NB4 (cell line): ENCODE data around the gene HNRNPAB.

Experiments
- DNase-seq: peaks from one replicate; pipeline ENCODE4 v3.0.0; 2010; ENCODE audit warnings: low read depth
- H3K4me3 ChIP-seq: one replicate; pipeline ENCODE4 v1.5.1; 2011; ENCODE audit warnings: mild to moderate bottlenecking, low read depth, low read length, moderate library complexity
- MYC ChIP-seq: IDR thresholded peaks from 2 replicates; pipeline ENCODE4 v1.6.1; 2011; ENCODE audit warnings: low read depth, low read length
- POLR2A ChIP-seq: IDR thresholded peaks from 2 replicates; pipeline ENCODE4 v1.6.1; 2011; ENCODE audit warnings: mild to moderate bottlenecking; ENCODE audit not compliant: insufficient read length; ENCODE audit errors: extremely low read depth
- TF ChIP-seq, protein P1 (sequence below): IDR thresholded peaks from one replicate; pipeline ENCODE4 v1.5.1; 2012; ENCODE audit warnings: low read depth, low read length
- TF ChIP-seq, protein P2 (sequence below): IDR thresholded peaks from 2 replicates; pipeline ENCODE4 v1.6.1; 2011; ENCODE audit warnings: low read depth, low read length

Gene HNRNPAB

DNA sequence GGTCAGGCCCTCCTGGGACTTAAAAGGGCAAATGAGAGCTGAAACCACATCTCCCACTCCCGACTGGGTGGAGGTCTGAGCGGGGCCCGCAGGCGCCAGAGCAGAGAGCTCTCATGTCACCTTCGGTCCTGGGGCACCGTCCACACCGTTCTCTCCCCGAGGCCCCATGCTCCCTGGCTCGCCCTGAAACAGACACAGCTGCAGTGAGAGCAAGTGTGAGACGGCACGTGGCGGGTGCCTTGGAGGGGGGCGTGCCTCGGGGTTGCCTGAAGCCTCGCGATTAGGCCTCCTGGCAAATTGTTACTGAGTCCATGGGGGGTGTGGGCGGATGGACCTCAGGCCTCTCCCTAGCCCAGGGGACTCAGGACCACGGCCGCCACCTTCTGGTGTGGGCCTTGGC is 52.4 kb downstream of the HNRNPAB start:
- H3K4me3 ChIP-seq: no peak overlapping the region
- TF ChIP-seq MYC (no peak), POLR2A (no peak)
- TF ChIP-seq, protein P1, sequence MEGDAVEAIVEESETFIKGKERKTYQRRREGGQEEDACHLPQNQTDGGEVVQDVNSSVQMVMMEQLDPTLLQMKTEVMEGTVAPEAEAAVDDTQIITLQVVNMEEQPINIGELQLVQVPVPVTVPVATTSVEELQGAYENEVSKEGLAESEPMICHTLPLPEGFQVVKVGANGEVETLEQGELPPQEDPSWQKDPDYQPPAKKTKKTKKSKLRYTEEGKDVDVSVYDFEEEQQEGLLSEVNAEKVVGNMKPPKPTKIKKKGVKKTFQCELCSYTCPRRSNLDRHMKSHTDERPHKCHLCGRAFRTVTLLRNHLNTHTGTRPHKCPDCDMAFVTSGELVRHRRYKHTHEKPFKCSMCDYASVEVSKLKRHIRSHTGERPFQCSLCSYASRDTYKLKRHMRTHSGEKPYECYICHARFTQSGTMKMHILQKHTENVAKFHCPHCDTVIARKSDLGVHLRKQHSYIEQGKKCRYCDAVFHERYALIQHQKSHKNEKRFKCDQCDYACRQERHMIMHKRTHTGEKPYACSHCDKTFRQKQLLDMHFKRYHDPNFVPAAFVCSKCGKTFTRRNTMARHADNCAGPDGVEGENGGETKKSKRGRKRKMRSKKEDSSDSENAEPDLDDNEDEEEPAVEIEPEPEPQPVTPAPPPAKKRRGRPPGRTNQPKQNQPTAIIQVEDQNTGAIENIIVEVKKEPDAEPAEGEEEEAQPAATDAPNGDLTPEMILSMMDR: no peak
- TF ChIP-seq, protein P2, sequence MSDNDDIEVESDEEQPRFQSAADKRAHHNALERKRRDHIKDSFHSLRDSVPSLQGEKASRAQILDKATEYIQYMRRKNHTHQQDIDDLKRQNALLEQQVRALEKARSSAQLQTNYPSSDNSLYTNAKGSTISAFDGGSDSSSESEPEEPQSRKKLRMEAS: no peak
- DNase-seq: no peak

DNA sequence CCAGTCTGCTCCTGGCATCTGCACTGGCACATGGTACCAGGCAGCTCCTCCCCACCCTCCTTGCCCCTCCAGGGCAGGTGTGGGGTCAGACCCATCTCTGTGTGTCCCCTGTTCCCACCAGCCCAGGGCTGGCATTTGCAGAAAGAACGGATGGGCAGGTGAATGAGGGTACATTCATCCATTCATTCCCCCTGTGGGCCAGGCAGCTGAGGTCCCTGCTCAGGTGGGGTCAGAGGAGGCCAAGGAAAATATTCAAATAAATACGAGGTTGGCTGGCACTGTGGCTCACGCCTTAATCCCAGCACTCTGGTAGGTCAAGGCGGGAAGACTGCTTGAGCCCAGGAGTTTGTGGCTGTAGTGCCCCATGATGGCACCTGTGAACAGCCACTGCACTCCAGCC is 53.3 kb downstream of the HNRNPAB start:
- no peak for DNase-seq
- no peak overlapping the region for H3K4me3 ChIP-seq
- TF ChIP-seq, protein P1: no peak
- no peak for TF ChIP-seq MYC
- TF ChIP-seq, protein P2: no peak
- TF ChIP-seq POLR2A: no peak

DNA sequence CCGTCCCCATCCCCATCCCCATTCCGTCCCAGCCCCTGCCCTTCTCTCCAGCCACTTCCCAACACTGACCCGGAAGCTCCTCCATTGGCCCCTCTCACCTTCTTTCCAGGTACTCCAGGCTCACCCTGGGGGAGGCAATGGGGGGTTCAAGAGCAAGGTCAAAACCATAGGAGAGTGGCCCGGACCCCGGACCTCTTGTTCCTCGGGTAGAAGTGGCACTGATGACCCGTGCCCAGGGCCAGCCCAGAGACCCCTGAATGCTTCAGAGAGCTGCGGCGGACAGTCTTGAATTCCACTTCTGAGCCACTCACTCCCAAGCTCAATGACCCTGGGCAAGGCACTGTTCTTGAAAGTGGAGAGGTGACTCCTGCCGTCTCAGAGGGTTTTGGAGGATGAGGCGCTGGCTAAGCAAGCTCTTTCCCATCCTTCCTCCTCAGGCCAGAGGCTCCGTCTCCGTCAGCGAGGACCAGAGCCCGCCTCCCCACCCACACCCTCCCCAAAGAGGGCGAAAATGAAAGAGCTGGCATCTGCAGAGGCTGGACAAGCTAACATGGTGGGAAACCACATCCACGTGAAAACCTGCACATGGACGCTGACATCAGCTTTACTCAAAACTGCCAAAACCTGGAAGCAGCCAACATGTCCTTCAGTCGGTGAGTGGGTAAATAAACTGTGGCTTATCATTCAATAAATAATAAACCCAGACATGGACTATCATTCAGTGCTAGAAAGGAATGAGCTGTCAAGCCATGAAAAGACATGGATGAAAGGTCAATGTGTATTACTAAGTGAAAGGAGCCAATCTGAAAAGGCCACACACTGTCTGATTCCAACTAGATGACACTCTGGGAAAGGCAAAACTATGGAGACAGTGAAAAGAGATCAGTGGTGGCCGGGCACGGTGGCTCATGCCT is 55.5 kb downstream of the HNRNPAB start:
- DNase-seq: no peak
- H3K4me3 ChIP-seq: no peak overlapping the region
- TF ChIP-seq MYC (no peak), POLR2A (no peak)
- TF ChIP-seq, protein P1: no peak
- TF ChIP-seq, protein P2: no peak
